ENCODE measurements around the gene FAAP100.

Gene FAAP100

DNA sequence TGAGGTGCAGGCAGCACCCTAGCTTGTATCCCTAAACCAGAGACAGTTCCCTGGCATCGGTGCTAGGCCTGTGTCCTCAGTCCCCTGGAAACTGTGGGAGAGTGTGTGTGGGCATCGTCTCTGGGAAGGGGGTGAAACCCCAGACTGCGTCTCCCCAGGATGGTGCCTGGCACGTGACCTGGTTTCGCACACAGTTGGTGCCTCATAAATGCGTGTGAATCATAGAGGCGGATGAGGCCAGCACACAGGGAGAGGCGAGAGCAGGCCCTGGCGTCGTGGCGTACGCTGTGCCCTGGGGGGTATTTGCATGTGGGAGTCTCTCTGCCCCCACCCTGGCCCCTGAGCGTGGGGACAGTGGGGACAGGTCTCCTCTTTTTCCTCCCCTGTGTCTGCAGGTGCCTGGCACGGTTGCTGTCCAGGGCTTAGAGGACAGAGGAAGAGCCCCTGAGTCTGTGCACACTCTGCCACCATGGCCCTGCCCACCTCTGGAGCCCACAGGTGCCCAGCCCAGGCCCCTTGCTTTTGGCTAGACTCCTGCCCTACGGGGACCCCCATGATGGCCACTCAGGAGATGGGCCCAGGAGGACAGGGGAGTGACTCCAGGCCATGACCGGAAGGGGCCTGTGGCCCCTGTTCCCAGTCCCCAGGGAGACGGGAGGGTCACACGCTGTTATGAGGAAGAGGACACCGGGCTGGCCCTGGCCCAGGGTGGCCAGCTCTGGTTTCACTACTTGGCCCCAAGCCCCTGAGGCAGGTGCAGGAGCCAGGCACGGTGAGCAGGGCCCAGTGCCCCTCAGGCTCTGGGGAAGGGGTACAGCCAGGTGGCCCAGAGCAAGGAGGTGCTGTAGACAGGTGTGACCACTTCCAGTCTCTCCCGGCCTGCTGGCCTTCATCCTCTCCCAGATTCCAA is 25.2 kb downstream of the FAAP100 start:
- DNase-seq (ENCODE audit: low read depth) = no peak
- TF ChIP-seq CTCF (conservative IDR thresholded peaks at IDR 0.05; ENCODE audit: control insufficient read depth, insufficient read depth, low read depth, low read length) = no peak
- no peak overlapping the region for H3K4me3 ChIP-seq (ENCODE audit: control insufficient read depth, low read depth, low read length)

GRCh38 chr17:81524865-81525159 is 27.3 kb downstream of the FAAP100 start:
- no peak for DNase-seq (ENCODE audit: low read depth)
- TF ChIP-seq CTCF (conservative IDR thresholded peaks at IDR 0.05; ENCODE audit: control insufficient read depth, insufficient read depth, low read depth, low read length) = no peak
- H3K4me3 ChIP-seq (ENCODE audit: control insufficient read depth, low read depth, low read length) = no peak overlapping the region

GRCh38 chr17:81524039-81524864 is 27.9 kb downstream of the FAAP100 start:
- no peak overlapping the region for H3K4me3 ChIP-seq (ENCODE audit: control insufficient read depth, low read depth, low read length)
- DNase-seq (ENCODE audit: low read depth) = no peak
- TF ChIP-seq CTCF (conservative IDR thresholded peaks at IDR 0.05; ENCODE audit: control insufficient read depth, insufficient read depth, low read depth, low read length) = no peak

DNA sequence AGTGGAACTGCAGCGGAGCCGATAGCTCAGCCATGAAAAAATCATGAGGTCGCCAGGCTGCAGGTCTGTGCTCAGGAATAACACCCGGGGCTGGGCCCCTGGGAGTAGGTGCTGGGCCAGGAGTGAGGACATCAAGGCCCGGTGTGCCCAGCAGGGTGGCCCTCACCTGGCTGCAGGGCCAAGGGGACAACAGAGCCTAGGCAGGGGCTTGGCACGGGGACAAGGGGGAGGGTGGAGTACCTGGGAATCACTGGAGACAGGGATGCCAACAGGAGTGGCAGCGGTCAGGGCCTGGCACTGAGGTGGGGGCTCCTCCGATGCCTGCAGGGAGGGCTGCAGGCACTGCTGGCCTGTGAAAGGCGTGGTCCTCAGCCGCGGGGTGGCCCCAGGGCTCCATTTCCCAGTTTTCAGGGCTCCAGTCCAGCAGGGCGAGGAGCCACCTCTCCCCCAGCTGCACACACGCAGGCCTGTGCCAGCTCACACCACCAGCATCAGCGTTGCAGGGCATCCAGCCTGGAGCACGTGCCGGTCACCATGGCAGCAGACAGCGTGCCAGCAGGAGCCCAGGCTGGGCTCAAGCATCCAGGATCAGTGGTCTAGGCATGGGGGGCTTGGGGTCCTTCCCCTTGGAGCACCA is 28.6 kb downstream of the FAAP100 start:
- no peak overlapping the region for H3K4me3 ChIP-seq (ENCODE audit: control insufficient read depth, low read depth, low read length)
- no peak for DNase-seq (ENCODE audit: low read depth)
- no peak for TF ChIP-seq CTCF (conservative IDR thresholded peaks at IDR 0.05; ENCODE audit: control insufficient read depth, insufficient read depth, low read depth, low read length)

DNA sequence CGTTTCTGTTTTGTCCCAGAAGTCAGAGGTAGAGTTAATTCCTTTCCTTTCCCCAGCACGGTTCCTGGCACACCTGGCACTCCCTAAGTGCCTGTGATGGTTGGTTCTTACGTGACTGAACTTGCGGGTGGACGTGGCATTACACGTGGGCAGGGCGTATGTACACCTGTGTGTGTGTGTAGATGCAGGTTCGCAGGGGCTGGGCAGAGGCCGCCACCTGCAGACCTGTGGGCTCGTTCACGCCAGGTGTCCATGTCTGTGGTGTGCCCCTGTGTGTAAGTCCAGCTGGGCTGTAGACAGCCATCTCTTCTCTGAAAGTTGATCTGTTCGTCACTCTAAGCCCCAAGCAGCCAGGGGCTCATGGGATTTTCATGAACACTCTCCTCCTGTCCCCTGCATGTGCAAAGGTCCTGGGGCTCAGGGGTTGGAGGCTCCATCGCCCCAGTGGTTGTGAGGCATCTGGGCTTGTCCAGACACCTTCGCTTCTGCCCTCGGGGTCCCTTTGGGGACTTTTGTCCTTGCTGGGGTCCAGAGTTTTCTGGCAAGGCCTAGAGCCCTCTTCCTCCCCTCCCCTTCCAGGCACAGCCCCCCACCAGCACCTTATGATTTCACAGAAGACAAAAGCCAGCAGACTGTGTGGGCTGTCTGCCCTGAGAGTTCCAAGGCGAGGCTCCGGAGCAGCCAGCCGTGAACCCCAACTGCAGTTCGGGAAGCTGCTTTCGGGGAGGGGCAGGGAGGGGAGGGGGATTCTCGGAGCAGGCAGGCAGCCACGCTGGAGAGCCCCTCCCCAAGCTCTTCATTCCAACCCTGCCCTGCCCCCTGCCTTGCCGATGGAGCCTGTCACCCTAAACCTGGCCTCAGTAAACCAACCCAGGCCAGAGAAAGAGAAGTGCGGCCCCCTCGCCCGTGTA is 29.4 kb downstream of the FAAP100 start:
- H3K4me3 ChIP-seq (ENCODE audit: control insufficient read depth, low read depth, low read length) = no peak overlapping the region
- DNase-seq (ENCODE audit: low read depth) = no peak
- TF ChIP-seq CTCF (conservative IDR thresholded peaks at IDR 0.05; ENCODE audit: control insufficient read depth, insufficient read depth, low read depth, low read length) = no peak
